GM21390 (cell line): ENCODE results near the gene SERPIND1.
"Not testable (repeated sequence)": the region's sequence is repeated elsewhere in the genome, so short reads cannot be mapped to it uniquely, and the experiment has no call there.

Experiments used
- ATAC-seq: cut with Tn5 transposase; IDR thresholded peaks from one replicate; pipeline ENCODE4 v1.9.1; 2021; ENCODE audit not compliant: unreplicated experiment

The SERPIND1 gene

GRCh38 chr22:20773793-20774212, at the start of gene SERPIND1:
Gene SERPIND1 (plus strand): TSS chr22:20774113. CDS start chr22:20779313, 5,200 bp downstream.
- ATAC-seq, result no peak

GRCh38 chr22:20724676-20725454, 49.0 kb upstream of the SERPIND1 start:
- ATAC-seq, result no peak

GRCh38 chr22:20725987-20726558, 47.8 kb upstream of the SERPIND1 start:
- ATAC-seq, result no peak

GRCh38 chr22:20727118-20728015, 46.5 kb upstream of the SERPIND1 start:
- ATAC-seq, result no peak

GRCh38 chr22:20728523-20729190, 45.3 kb upstream of the SERPIND1 start:
- no peak for ATAC-seq

DNA sequence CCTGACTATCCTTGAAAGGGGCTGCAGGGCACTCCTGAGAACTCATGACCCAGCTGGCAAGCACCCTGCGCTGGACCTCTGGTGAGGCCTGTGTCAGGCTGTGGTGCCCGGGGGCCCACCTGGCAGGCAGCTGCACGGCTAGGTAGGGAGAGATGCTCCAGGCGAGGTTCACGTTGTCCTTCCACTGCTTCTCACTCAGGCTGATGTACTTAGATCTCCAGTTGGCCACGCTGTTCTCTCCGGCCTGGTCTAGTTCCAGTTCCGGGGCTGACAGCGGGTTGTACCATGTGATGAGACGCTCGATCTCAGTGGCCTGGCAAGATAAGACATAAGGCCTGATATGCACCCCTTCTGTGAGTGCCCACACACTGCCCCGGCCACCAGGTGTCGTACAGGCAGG, 44.7 kb upstream of the SERPIND1 start:
- no peak for ATAC-seq

DNA sequence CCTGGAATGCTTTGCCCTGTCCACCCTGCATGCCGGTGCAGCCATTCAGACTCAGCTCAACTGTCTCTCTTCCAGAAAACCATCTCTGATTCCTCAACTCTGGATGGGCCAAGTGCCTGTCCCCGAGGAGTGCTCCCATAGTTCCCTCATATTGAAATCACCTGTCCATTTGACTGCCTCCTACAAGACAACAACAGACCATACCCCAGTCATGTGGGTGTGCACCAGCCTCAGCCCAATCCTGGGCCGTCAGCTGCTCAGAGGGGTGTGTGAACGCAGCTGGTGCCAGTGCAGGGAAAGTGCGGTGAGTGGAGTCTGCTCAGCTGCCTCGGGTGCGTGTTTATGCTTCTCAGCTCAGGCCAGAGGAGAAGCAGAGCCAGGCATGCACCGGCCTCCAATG, 41.5 kb upstream of the SERPIND1 start:
- not testable (repeated sequence) for ATAC-seq

DNA sequence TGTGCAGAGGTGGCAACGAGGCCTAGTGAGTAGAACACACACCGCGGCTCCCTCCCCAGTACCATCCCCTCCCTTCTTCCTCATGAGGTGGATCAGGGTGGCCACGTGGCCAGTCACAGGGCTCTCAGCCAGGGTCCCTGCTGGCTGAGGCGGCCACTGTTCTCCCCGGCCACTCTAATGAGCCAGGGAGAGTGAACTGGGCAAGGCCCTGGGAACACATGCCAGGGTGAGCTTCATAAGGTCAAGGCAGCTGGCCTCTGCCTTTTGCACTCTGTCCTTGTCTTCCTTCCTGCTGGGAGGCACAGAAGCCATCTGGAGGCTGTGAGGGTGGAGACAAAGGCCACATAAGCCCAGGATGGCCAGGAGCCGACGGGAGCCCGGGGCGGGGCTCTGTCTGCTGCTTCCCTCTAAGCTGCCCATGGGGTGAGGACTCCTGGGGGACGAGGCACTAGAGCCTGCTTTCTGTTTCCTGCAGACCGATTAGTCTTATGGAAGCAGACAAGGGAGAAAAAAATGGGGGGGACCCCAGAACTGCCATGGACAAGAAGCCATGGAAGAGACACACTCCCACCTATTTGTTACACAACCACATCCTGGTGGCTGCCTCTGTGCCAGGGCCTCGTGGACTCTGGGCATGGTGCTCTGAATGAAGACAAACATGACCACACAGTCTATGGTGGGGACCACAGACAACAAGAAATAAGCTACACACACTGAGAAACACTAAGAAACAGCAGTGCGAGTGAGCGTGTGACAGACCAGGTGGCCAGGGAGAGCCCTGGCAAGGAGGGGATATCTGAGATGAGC, 38.4 kb upstream of the SERPIND1 start:
- not testable (repeated sequence) for ATAC-seq

DNA sequence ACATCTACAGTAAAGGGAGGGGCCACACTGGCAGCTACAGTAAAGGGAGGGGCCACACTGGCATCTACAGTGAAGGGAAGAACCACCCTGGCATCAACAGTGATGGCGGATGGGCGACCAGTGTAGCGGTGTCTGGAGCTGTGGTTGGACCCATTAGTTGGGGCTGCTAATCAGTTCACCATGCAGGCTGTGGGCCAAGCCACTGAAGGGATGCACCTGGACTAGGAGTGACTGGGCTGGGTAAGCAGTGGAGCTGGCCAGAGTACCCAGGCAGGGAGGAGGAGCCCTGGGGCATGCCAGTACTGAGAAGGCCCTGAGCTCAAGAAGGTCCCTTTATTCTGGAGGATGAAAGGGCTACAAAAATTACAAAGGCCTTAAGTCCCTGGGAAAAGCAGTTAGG, 37.0 kb upstream of the SERPIND1 start:
- not testable (repeated sequence) for ATAC-seq

DNA sequence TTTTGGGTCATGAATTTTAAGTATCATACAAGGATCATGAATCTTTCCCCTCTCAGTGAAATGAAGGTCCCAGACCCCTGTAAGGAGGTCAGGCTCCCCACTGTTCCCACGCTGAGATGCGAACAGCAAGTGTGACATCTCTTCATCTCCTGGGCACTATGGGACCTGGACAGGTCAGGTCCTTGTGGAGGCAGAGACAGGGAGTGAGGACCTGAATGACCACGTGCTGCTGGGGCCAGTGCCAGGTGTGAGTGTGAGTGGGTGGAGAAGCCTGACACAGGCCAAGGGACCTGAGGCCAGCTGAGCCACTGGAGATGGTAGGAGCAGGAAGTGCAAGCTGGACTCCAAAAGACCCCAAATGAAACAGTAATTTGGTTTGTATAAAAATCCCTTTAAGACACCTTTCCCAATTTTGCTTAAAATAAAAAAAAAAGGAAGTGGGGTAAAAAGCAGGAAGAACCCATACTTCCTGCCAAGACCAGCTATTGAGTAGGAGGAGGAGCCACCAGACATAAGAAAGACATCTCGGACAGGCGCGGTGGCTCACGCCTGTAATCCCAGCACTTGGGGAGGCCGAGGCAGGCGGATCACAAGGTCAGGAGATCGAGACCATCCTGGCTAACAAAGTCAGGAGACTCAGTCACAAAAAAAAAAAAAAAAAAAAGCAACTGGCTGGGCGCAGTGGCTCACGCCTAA, 35.4 kb upstream of the SERPIND1 start:
- no peak for ATAC-seq

- ATAC-seq, result no peak
Observed at GRCh38 chr22:20740222-20740951, 33.5 kb upstream of the SERPIND1 start.

GRCh38 chr22:20741008-20741633, 32.8 kb upstream of the SERPIND1 start:
- ATAC-seq, result no peak

DNA sequence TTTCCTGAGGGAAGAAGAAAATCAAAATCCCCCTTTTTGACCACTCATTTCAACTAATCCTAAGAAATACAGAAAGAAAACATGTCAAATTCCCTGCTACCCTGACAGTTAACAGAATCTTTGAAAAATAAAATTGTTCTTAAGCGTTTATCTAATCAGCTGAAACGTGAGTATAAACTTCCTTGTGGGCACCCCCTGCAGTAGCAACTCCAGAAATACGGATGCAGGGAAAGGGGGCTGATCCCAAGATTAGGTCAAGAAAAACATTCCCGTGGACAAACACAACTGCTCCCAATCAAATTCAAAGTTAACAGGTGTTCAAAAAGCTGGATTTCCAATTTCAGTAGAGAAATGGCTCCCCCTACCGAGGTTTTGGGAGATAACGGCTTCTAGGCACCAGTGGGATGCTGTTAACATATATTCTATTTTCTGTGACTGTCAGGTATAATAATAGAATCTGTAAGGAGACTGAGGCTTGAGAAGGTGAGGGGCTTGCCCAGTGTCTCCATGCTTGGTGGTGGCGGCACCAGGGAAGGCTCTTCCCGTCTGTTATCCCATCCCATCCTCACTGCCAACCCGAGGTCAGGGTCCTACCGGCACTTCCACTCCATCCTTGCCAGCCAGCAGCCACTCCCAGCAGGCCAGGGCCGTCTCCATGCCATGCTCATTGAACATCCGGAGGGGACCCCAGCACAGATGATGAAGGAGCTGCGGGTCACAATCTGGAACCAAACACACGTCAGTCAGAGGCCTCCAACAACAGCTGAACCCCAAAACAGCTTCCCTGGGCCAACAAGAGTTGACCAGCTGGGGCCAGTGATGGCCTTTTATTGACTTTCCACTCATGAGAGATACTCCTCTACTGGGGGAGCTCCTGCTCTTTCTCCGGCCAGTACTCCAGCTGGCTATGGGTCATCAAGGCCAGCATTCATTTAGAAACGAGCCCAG, 32.0 kb upstream of the SERPIND1 start:
- ATAC-seq, result no peak

DNA sequence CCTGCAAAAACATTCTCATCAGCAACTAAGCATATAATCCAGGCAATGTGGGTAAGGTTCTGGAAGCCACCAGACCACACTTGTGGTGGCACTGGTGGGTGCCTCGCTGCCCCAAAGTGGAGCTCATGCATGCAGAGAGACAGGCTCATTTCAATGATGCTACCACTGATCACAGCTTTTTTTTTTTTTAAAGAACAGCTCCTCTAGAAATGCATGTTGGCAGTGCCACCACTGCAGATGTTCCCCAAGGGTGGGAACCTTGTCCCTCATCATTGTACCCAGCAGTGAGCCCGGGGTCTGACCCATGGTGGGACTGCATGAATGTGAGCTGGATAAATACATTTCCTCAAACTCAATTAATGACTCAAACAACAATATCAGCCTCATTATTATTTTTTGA, 31.1 kb upstream of the SERPIND1 start:
- ATAC-seq, result no peak

DNA sequence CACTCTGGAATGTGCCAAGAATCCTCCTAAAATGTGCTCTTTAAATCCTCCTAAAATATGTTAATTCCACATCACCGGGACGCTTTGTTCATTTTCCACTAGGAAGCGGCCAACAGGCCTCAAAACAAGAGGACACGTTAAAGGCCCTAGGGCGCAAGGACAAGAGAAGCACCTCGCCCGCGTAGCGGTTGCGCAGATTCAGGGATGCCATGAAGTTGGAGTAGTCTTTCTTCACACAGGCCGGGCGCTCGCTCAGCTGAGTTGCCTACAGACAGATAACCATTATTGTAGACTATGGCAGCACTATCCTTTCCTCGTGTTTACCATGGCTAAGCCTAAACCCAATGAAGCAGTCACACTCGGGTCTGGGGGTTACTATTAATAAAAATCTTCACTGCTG, 29.5 kb upstream of the SERPIND1 start:
- no peak for ATAC-seq

DNA sequence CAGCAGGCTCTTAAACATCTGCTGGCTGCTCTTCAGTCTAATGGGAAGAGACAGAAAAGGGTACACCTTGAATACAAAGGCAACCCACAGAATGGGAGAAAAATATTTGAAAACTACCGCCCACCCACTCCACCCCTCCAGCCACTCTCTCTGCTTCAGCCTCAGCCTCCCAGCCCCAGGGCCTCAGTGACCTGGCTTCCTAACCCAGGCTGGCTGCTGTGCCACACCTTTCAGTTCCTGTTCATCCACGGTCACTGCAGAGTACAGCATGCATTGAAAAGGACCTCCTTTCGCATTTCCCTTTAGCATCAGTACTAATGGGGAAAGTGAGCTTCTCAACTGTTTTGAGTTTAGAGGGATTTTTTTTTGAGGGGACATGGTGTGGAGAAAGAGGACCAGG, 28.8 kb upstream of the SERPIND1 start:
- no peak for ATAC-seq

- no peak for ATAC-seq
Observed at GRCh38 chr22:20746431-20747189, 27.3 kb upstream of the SERPIND1 start.
